ENCODE data around the gene NDUFAF5. TPM values are rescaled to one million over a fixed set of nuclear protein-coding genes. Genes with fewer than 3 reads are reported as not detected.

NDUFAF5 gene
- total RNA-seq, 1 experiment from 2014 or later: 40.2 TPM

GRCh38 chr20:13814672-13815071 lies 29.8 kb downstream of the NDUFAF5 start:
- Histone ChIP-seq H4K5ac (ENCODE audit: insufficient read length, low read depth, low read length) (no peak overlapping the region), H3K79me2 (ENCODE audit: insufficient read depth, low read length) (no peaks in the 10 kb centered on the region), H3K4me2 (ENCODE audit: insufficient read depth, insufficient read length, low read length) (no peak overlapping the region), H4K20me1 (ENCODE audit: control insufficient read depth, insufficient read depth, insufficient read length) (no peaks in the 10 kb centered on the region), H4K8ac (replicated peaks; ENCODE audit: insufficient read length, low read depth, low read length) (no peak overlapping the region), H3K9me3 (ENCODE audit: control insufficient read depth, low read depth, low read length) (no peaks in the 10 kb centered on the region), H2BK20ac (ENCODE audit: low read depth, low read length, poor library complexity, severe bottlenecking) (no peak overlapping the region), H3K14ac (ENCODE audit: insufficient read depth, low read length) (no peak overlapping the region), H3K27ac (ENCODE audit: insufficient read length, low read depth, low read length) (no peak overlapping the region), H3K79me1 (ENCODE audit: insufficient read depth, low read depth, low read length, poor library complexity, severe bottlenecking) (no peaks in the 10 kb centered on the region), H3T11ph (ENCODE audit: low read length) (no peak overlapping the region), H2BK12ac (ENCODE audit: insufficient read length, low read depth, low read length) (no peak overlapping the region), H2AFZ (ENCODE audit: low read length) (no peak overlapping the region), H4K91ac (ENCODE audit: insufficient read length, low read depth, low read length) (no peak overlapping the region), H3K4ac (ENCODE audit: low read depth, low read length) (no peak overlapping the region), H3K23me2 (ENCODE audit: insufficient read length, low read depth, low read length, poor library complexity, severe bottlenecking) (no peaks in the 10 kb centered on the region), H3K18ac (ENCODE audit: insufficient read length, low read depth, low read length) (no peak overlapping the region), H3K9ac (ENCODE audit: extremely low read depth, insufficient read length, low read length) (no peak overlapping the region), H2BK120ac (ENCODE audit: low read depth, low read length, poor library complexity, severe bottlenecking) (no peak overlapping the region), H3K23ac (ENCODE audit: insufficient read length, low read depth, low read length) (no peak overlapping the region), H3K27me3 (ENCODE audit: insufficient read depth, low read length) (no peaks in the 10 kb centered on the region), H2BK15ac (ENCODE audit: low read depth, low read length) (no peak overlapping the region), H3K4me1 (ENCODE audit: insufficient read depth, low read length) (no peaks in the 10 kb centered on the region), H2BK5ac (ENCODE audit: insufficient read length, low read length) (no peak overlapping the region), H3K56ac (ENCODE audit: insufficient read length, low read depth, low read length) (no peak overlapping the region), H2AK5ac (ENCODE audit: insufficient read length, low read length) (no peak overlapping the region)
- H3K36me3 Mint-ChIP-seq (ENCODE audit: insufficient read depth in 1 of 3, low read depth in 3 of 3): peaks cover 0 to 50% (median 41%) of the 10 kb centered on the region in 3 experiments; a peak in 5 of 7 replicates
- H3K4me1 Mint-ChIP-seq: no peaks in the 10 kb centered on the region
- H3K27ac Mint-ChIP-seq: no peak overlapping the region
- WGBS (ENCODE audit: extremely low coverage, insufficient read length, low lambda C conversion rate): no CpG with 5 or more reads among the region's 4 CpGs
- no peak overlapping the region for H3K4me3 Mint-ChIP-seq
- DNase-seq: no peak
- no peak for TF ChIP-seq CTCF (conservative IDR thresholded peaks at IDR 0.05)
- no peaks in the 10 kb centered on the region for H3K27me3 Mint-ChIP-seq (ENCODE audit: low read depth)
- no peaks in the 10 kb centered on the region for H3K9me3 Mint-ChIP-seq

All from H9 (cell line).